Panc1 (cell line): ENCODE results near the gene PSMD7. TPM values are rescaled to one million over a fixed set of nuclear protein-coding genes. Genes with fewer than 3 reads are reported as not detected.

Source experiments
- ATAC-seq: fragments of 200-7000 bp; cut with Tn5 transposase; 2 replicates; pipeline ENCODE4 v1.9.1; 2020; ENCODE audit warnings: mild to moderate bottlenecking, moderate library complexity
- BruUV-seq: library from RNA; stranded (reverse); fragments of 400-500 nt; replicated peaks from 2 replicates; lab custom pipeline; 2021; lab: Mats Ljungman, UMichigan
- CTCF ChIA-PET: fragments of 300-600 bp; sonication (Branson Sonifier 250); formaldehyde crosslinking; loops from one replicate; lab custom pipeline; 2022; ENCODE audit warnings: antibody characterized with exemption; lab: Charles Lee
- POLR2A ChIA-PET: fragments of 300-600 bp; sonication (Branson Sonifier 250); formaldehyde crosslinking; loops from one replicate; lab custom pipeline; 2022; ENCODE audit warnings: antibody characterized with exemption; lab: Charles Lee
- DNase-seq: peaks from one replicate; pipeline ENCODE4 v3.0.0-alpha.2; 2010; ENCODE audit warnings: low read depth, low spot score
- H3K27ac ChIP-seq: 2 replicates; pipeline ENCODE4 v1.5.1; 2011; ENCODE audit warnings: mild to moderate bottlenecking, low read length, inconsistent platforms
- H3K27me3 ChIP-seq: fragments of 200-500 bp; sonication (Bioruptor generic); 2 replicates; pipeline ENCODE4 v1.6.0; 2014; ENCODE audit warnings: low read length, inconsistent platforms; ENCODE audit not compliant: control insufficient read depth, insufficient read depth
- H3K36me3 ChIP-seq: fragments of 200-500 bp; sonication (Bioruptor generic); 2 replicates; pipeline ENCODE4 v1.5.1; 2014; ENCODE audit warnings: inconsistent platforms, mild to moderate bottlenecking, low read length, moderate library complexity; ENCODE audit not compliant: control insufficient read depth, insufficient read depth
- H3K4me1 ChIP-seq: 2 replicates; pipeline ENCODE4 v1.5.1; 2011; ENCODE audit warnings: inconsistent platforms, mild to moderate bottlenecking, low read length, moderate library complexity; ENCODE audit not compliant: control insufficient read depth, insufficient read depth
- H3K4me3 ChIP-seq, 2 experiments: 2 replicates each; pipeline ENCODE4 v1.5.1; 2011 to 2012; ENCODE audit warnings: low read depth in 2 of 2, low read length in 2 of 2, mild to moderate bottlenecking in 2 of 2, inconsistent platforms in 1 of 2, moderate library complexity in 1 of 2
- H3K9me3 ChIP-seq: fragments of 200-500 bp; sonication (Bioruptor generic); 2 replicates; pipeline ENCODE4 v1.5.1; 2014; ENCODE audit warnings: low read depth, mild to moderate bottlenecking, inconsistent platforms, low read length, moderate library complexity; ENCODE audit not compliant: control insufficient read depth, insufficient read depth
- POLR2AphosphoS5 ChIP-seq: IDR thresholded peaks from 2 replicates; pipeline ENCODE4 v1.6.1; 2012; ENCODE audit warnings: mild to moderate bottlenecking, low read depth, low read length, moderate library complexity
- SIN3A ChIP-seq: IDR thresholded peaks from 2 replicates; pipeline ENCODE4 v1.6.1; 2012; ENCODE audit warnings: low read depth, mild to moderate bottlenecking, low read length, moderate library complexity, borderline replicate concordance; ENCODE audit not compliant: insufficient read depth
- TCF7L2 ChIP-seq: IDR thresholded peaks from 2 replicates; pipeline ENCODE4 v1.6.1; 2011; ENCODE audit warnings: mild to moderate bottlenecking, low read depth, low read length, inconsistent platforms
- in situ Hi-C: cut with HindIII; loops from 2 replicates; pipeline ENCODE4 v1.10.0; 2016; ENCODE audit warnings: low sequenced_read_pairs, low pct_unique_long_range_greater_than_20kb
- intact Hi-C: fragments of 100-400 bp; cut with micrococcal nuclease; formaldehyde crosslinking; loops from one replicate; pipeline ENCODE4 v1.10.0; 2022; ENCODE audit not compliant: unreplicated experiment
- total RNA-seq: library from RNA; stranded (reverse); gene quantifications from one replicate; pipeline ENCODE4 v1.2.1, GENCODE V29; 2021; ENCODE audit not compliant: unreplicated experiment
- TF ChIP-seq, protein P1 (sequence below), 2 experiments: IDR thresholded peaks; 2 replicates each; pipeline ENCODE4 v1.6.1; 2011 to 2012; ENCODE audit warnings: low read depth in 2 of 2, control low read depth in 1 of 2, low read length in 1 of 2, mild to moderate bottlenecking in 1 of 2, moderate library complexity in 1 of 2; ENCODE audit not compliant: insufficient read depth in 1 of 2
- TF ChIP-seq, protein P2 (sequence below): fragments of 450-650 bp; IDR thresholded peaks from 2 replicates; pipeline ENCODE4 v1.5.1; 2017; ENCODE audit warnings: mild to moderate bottlenecking

Gene PSMD7
- total RNA-seq, 1 experiment from 2014 or later: 83.9 TPM

DNA sequence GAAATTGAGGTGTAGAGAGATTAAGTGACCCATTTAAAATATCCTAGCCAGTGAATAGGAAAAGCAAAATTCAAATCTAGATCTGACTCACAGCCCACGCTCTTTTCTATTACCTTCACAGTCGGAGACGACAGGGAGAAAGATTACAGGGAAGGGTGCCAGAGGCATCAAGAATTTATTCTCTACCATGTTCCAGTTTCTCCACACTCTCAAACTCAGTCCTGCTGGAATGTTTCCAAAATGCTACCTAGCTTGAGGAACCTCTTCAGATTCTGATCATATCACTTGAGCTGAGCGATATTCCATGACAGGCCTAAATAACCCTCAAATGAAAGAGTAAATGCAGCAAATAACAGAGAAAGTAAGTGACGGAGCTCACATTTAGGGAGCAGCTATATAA, 5.4 kb upstream of the PSMD7 start:
- Histone ChIP-seq H3K4me1 (no peaks in the 10 kb centered on the region), H3K4me3 (no peak overlapping the region), H3K27me3 (no peaks in the 10 kb centered on the region), H3K36me3 (peaks cover under 1% of the 10 kb centered on the region; the same call in 1 of the 2 replicates), H3K9me3 (peaks cover 5% of the 10 kb centered on the region; the same call in 1 of the 2 replicates), H3K27ac (no peak overlapping the region)
- in situ Hi-C loops (no loop called here), intact Hi-C loops (no loop called here)
- POLR2A ChIA-PET: no interaction called here
- TF ChIP-seq POLR2AphosphoS5 (no peak), SIN3A (no peak)
- TF ChIP-seq, protein P1, sequence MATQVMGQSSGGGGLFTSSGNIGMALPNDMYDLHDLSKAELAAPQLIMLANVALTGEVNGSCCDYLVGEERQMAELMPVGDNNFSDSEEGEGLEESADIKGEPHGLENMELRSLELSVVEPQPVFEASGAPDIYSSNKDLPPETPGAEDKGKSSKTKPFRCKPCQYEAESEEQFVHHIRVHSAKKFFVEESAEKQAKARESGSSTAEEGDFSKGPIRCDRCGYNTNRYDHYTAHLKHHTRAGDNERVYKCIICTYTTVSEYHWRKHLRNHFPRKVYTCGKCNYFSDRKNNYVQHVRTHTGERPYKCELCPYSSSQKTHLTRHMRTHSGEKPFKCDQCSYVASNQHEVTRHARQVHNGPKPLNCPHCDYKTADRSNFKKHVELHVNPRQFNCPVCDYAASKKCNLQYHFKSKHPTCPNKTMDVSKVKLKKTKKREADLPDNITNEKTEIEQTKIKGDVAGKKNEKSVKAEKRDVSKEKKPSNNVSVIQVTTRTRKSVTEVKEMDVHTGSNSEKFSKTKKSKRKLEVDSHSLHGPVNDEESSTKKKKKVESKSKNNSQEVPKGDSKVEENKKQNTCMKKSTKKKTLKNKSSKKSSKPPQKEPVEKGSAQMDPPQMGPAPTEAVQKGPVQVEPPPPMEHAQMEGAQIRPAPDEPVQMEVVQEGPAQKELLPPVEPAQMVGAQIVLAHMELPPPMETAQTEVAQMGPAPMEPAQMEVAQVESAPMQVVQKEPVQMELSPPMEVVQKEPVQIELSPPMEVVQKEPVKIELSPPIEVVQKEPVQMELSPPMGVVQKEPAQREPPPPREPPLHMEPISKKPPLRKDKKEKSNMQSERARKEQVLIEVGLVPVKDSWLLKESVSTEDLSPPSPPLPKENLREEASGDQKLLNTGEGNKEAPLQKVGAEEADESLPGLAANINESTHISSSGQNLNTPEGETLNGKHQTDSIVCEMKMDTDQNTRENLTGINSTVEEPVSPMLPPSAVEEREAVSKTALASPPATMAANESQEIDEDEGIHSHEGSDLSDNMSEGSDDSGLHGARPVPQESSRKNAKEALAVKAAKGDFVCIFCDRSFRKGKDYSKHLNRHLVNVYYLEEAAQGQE (IDR thresholded peaks at IDR 0.05; ENCODE audit: insufficient read depth in 1 of 2, low read depth in 2 of 2, low read length in 1 of 2): no peak
- TF ChIP-seq, protein P2, sequence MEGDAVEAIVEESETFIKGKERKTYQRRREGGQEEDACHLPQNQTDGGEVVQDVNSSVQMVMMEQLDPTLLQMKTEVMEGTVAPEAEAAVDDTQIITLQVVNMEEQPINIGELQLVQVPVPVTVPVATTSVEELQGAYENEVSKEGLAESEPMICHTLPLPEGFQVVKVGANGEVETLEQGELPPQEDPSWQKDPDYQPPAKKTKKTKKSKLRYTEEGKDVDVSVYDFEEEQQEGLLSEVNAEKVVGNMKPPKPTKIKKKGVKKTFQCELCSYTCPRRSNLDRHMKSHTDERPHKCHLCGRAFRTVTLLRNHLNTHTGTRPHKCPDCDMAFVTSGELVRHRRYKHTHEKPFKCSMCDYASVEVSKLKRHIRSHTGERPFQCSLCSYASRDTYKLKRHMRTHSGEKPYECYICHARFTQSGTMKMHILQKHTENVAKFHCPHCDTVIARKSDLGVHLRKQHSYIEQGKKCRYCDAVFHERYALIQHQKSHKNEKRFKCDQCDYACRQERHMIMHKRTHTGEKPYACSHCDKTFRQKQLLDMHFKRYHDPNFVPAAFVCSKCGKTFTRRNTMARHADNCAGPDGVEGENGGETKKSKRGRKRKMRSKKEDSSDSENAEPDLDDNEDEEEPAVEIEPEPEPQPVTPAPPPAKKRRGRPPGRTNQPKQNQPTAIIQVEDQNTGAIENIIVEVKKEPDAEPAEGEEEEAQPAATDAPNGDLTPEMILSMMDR: no peak
- DNase-seq: no peak
- BruUV-seq: no TSS peak
- CTCF ChIA-PET: interaction anchor here (0.6 kb wide), 1 partner anchor 36 kb away, joined by 6 read pairs; no protein-coding TSS in a partner anchor
- no peak for ATAC-seq

DNA sequence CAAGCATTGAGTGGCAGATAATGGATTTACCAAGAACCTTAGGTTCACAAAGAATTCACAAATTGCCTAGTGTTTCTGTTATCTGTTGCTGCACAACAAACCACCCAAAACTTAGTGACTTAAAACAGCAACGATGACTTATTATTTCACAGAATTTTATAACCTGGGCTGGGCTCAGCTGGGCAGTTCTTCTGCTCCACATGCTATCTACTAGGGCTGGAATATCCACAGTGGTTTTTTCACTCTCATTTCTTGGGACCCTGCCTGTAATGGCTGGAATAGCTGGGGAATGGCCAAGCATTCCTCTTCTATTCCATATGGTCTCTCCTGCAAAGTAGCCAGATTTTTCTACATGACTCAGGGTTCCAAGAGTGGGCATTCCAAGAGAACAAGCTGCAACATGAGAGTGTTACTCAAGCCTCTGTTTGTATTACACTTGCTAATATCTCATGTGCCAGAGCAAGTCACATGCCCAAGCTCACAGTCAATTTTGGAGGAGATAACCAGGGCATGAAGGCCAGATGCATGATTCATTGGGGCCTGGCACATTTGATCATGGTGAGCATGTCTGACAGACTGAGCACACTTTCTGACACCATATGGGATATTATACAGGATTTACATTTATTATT, 4.9 kb upstream of the PSMD7 start:
- peaks cover 2% of the 10 kb centered on the region; the same call in 1 of the 2 replicates for H3K36me3 ChIP-seq
- no peaks in the 10 kb centered on the region for H3K4me1 ChIP-seq
- TF ChIP-seq TCF7L2 (no peak), SIN3A (no peak), POLR2AphosphoS5 (no peak)
- TF ChIP-seq, protein P2: no peak
- TF ChIP-seq, protein P1 (IDR thresholded peaks at IDR 0.05; ENCODE audit: insufficient read depth in 1 of 2, low read depth in 2 of 2, low read length in 1 of 2): no peak
- POLR2A ChIA-PET: interaction anchor here (0.7 kb wide), 1 partner anchor 940 kb away, joined by 5 read pairs; no protein-coding TSS in a partner anchor
- no peak overlapping the region for H3K27ac ChIP-seq
- H3K27me3 ChIP-seq: no peaks in the 10 kb centered on the region
- peaks cover 5% of the 10 kb centered on the region; the same call in 1 of the 2 replicates for H3K9me3 ChIP-seq
- intact Hi-C loops: no loop called here
- no peak for ATAC-seq
- no peak for DNase-seq
- BruUV-seq: no TSS peak
- H3K4me3 ChIP-seq: no peak overlapping the region
- in situ Hi-C loops: no loop called here
- CTCF ChIA-PET: no interaction called here
